Adrenal gland (tissue), 5 donors: ENCODE measurements around the gene AGBL5.

Experiments
- CTCF ChIP-seq, 6 experiments: fragments of 450-650 bp in 4 of 6; fragments of 200-600 bp in 2 of 6; sonication (generic) in 1 of 6; IDR thresholded peaks; 1 replicate in 5 of 6; 2 replicates in 1 of 6; pipeline versions ENCODE4 v1.5.1 to v1.8.0; 2016 to 2021; ENCODE audit warnings: antibody characterized with exemption in 6 of 6, mild to moderate bottlenecking in 2 of 6, moderate library complexity in 1 of 6
- POLR2A ChIP-seq, 2 donors: fragments of 450-650 bp; IDR thresholded peaks; one replicate each; pipeline ENCODE4 v1.6.1; 2017; ENCODE audit warnings: antibody characterized with exemption in 2 of 2, mild to moderate bottlenecking in 2 of 2, moderate library complexity in 1 of 2
- donor health status: DM: no; HTN: no; CAD: no.

- TF ChIP-seq CTCF (IDR thresholded peaks at IDR 0.05) (no peak), POLR2A (IDR thresholded peaks at IDR 0.05) (no peak)
These were observed 49.5 kb upstream of the AGBL5 start for GRCh38 chr2:27001950-27002349.
